HG02840 (cell line): Measurements from ENCODE around the gene SRC.

Experiments
- ATAC-seq: cut with Tn5 transposase; IDR thresholded peaks from one replicate; pipeline ENCODE4 v1.9.1; 2021; ENCODE audit warnings: mild to moderate bottlenecking, moderate library complexity, moderate number of reproducible peaks; ENCODE audit not compliant: unreplicated experiment, low FRiP score

The SRC gene

DNA sequence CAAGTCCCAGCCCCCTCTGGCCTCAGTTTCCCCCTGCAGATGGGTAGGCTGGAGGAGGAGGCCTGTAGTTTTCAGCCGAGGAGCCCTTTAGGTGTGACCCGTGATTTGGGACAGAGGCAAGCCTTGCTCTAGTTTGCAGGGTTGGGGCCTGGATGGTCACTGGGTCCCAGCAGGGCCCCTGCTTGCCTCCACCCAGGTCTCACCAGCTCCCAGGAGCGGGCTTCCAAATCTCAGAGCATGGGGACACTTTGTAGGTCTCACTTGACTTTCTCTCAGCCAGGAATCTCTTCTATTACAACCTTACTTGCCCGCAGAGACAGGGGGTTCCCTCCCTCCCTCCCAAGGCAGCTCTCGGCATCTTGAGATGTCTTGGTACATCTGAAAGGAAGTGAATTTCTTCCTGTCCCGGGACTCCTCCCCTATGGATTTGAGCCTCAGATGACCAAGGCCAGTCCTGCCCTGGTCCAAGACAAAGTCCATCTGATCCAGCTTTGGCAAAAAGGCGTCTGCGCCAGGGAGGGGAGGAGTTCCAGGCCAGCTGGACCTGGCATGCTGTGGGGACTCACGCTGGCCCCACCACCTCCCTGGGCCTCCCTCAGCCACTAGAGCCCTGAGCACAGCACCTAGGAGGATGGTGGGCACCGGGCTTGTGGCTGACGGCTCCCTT is 47.4 kb downstream of the SRC start:
- no peak for ATAC-seq

- ATAC-seq: no peak
Observed at GRCh38 chr20:37393863-37394542, 48.1 kb downstream of the SRC start.

- no peak for ATAC-seq
Observed at GRCh38 chr20:37394543-37395409, 48.8 kb downstream of the SRC start.

DNA sequence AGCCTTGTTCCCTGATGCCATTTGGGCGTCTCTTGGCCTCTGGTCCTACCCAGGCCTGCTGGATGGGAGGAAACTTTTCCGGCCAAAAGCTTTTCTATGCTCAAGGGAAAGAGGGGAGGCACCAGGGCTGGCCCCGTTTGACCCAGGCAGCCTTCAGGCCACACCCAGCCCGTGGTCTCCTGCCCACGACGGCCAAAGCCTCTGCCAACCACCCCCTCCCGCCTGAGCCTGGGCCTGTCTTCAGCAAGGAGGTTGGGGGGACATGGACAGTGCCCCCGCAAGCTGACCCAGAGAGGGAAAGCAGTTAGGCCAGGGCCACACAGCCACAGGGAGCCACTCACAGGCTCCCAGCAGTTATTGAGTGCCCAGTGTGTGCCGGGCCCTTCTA is 49.5 kb downstream of the SRC start:
- no peak for ATAC-seq

DNA sequence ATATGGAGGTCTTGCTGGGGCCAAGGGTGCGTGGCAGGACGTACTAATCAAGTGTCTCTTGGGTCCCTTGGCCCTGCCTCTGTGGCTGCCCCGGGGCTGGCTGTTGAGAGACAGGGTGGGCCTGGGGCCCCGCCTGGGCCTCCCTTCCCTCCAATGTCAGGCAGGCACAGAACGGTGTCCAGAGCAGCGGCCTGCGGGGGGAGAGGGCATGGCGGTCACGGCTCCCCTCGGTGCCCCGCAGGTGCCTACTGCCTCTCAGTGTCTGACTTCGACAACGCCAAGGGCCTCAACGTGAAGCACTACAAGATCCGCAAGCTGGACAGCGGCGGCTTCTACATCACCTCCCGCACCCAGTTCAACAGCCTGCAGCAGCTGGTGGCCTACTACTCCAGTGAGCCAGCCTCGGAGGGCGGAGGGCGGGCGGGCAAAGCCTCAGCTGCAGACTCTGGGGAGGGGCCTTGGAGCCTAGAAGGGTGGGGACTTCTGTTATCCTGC is 50.0 kb downstream of the SRC start:
- ATAC-seq: no peak

DNA sequence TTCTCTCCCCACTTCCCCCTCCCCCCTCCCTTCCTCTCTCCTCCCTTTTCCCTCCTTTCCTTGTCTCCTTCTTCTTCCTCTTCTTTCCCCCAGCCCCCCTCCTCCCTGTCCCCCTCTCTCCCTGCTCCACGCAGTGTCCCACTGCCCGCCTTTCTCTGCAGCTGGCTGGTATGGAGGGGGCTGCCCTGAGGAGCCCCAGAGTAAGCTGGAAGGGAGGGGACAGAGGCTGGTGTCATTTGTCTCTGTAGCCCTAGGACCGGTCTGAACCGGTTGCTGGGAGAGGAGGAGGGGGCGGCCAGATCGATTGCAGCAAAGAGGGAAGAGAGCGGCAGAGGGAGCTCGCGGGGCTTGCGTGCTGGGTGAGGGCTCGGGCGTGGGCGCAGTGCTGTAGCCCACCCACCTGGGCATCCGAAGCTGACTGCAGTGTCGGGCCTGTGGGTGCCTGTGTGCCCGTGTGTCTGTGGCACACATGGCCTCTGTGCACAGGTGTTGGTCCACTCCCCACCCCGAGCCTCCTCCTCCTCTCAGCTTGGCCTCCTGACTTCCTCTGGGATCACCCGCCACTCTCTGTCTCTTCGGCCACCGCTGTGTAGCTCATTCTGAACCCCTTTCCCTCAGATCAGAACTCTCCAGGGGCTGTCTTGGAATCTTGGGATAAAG is 50.6 kb downstream of the SRC start:
- no peak for ATAC-seq

DNA sequence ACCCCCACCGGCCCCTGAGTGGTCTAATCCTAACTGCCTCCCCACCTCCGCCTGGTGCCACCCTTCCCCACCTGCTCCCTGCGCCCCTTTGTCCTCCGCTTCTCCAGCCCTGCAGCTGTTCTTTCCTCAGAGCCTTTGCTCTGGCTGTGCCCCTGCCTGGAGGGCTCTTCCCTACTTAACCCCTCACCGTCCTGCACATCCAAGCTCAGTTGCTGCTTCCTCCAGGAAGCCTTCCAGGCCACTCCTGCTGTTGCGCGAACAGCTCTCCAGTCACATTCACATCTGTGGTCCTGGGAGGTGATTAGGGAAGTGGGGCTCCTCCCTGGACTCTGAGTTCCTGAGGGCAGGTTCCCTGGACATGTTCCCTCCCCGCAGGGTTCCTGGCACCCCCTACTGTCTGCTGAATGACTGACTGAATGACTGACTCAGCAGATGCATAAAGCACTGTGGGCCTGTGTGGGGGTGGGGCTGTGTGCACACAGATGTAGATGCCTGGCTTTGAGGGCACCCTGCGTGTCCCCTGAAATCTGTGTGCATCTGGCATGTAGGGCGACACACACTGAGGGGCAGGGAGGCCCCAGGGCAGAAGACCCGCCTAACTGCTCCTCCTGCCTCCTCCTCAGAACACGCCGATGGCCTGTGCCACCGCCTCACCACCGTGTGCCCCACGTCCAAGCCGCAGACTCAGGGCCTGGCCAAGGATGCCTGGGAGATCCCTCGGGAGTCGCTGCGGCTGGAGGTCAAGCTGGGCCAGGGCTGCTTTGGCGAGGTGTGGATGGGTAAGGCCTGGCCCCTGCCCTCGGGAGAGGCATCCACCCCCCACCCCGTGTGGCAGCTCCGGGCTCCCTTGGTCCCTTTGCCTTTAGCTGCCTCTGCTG is 51.4 kb downstream of the SRC start:
- ATAC-seq: no peak

GRCh38 chr20:37397954-37398749 is 52.2 kb downstream of the SRC start:
- no peak for ATAC-seq

- ATAC-seq: no peak
Observed at GRCh38 chr20:37398750-37399621, 53.0 kb downstream of the SRC start.

- no peak for ATAC-seq
Observed at GRCh38 chr20:37401282-37401929, 55.5 kb downstream of the SRC start.

DNA sequence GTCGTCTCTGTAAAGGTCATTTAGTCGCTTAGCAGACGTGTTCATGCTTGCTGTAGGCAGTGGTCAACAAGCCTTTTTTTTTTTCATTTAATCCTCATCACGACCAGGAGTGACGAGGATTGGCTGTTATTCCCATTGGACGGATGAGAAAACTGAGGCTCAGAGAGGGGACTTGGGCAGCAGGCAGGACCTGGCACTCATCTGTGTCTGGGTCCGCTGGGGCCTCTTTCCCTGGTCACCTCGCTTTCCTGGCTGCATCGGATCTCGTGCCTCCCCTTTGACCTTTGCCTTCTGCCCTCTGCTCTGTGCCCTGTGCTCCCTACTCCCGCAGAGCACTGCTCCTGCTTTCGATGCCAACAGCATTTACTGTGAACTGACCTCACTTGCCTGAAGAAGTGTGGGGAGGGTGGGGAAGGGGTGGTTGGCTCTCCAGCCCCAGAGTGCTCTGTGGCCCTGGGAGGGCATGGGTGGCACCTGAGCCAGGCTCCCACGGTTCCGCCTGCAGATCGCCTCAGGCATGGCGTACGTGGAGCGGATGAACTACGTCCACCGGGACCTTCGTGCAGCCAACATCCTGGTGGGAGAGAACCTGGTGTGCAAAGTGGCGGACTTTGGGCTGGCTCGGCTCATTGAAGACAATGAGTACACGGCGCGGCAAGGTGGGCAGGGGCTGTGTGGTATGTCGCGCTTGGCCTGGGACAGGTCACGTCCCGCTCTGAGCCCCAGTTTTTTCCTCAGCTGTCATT is 56.2 kb downstream of the SRC start:
- no peak for ATAC-seq

GRCh38 chr20:37403107-37404033 is 57.4 kb downstream of the SRC start:
- ATAC-seq: no peak

GRCh38 chr20:37404461-37404890 is 58.5 kb downstream of the SRC start:
- no peak for ATAC-seq

- ATAC-seq: no peak
Observed at GRCh38 chr20:37405351-37405897, 59.5 kb downstream of the SRC start.
